ENCODE measurements around the gene DEFB110.

GRCh38 chr6:50003139-50003538 is 18.7 kb downstream of the DEFB110 start:
- TF ChIP-seq CTCF (IDR thresholded peaks at IDR 0.05) (no peak), POLR2A (IDR thresholded peaks at IDR 0.05) (no peak)

All from esophagus squamous epithelium (tissue), 4 donors.